ENCODE results near the gene TRAF3IP1. TPM values are rescaled to one million over a fixed set of nuclear protein-coding genes. Genes with fewer than 3 reads are reported as not detected.
A peak's percentile ranks its signal among the peaks of the same experiment; 100 is the strongest.

Gene TRAF3IP1
- total and polyA plus RNA-seq, 2 of the 13 experiments (the other 11 are each of a cell fraction or from before 2014, with no cell fraction given), result 4.1 to 12.9 TPM

DNA sequence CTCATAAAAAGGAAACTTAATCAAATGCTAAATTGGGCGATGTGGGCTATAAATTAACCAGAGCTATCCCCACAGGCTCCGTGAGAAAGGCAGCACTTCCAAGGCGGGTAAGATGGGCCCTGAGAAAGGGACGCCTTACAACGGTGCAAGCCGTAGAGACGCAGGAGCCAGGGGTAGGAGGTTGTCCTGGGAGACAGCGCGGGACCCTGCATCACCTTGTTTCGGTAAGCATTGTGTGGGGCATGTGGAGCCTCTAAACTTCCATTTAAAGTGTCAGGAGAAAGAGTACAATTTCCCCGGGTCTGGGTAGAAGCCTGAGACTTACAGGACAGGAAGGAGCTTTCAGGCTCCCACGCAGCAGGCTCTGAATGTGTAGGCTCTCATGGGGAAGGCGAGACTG is 30.7 kb upstream of the TRAF3IP1 start:
- Histone ChIP-seq H3K4me1 (ENCODE audit: insufficient read depth, low read length) (peaks cover 63% of the 10 kb centered on the region), H3K36me3 (replicated peaks in 1 of 2; ENCODE audit: control insufficient read depth in 1 of 2, insufficient read depth in 2 of 2, low read length in 2 of 2) (no peaks in the 10 kb centered on the region), H2AFZ (ENCODE audit: low read length) (no peak overlapping the region), H3K27me3 (ENCODE audit: control insufficient read depth in 1 of 2, insufficient read depth in 2 of 2, low read length in 2 of 2) (no peaks in the 10 kb centered on the region; a peak in 1 of 5 replicates), H3K27ac (ENCODE audit: extremely low read length, insufficient read depth, low read length) (peak overlapping the region; percentile 99), H3K4me2 (ENCODE audit: low read depth, low read length) (peak overlapping the region; percentile 95), H3K79me2 (ENCODE audit: insufficient read depth, low read length) (peaks cover 36% of the 10 kb centered on the region), H3K4me3 (replicated peaks in 1 of 3; ENCODE audit: insufficient read depth in 1 of 3, low read depth in 2 of 3, low read length in 3 of 3) (peak overlapping the region; percentile 60 to 99 (median 65)), H3K9ac (ENCODE audit: insufficient read depth, low read depth, low read length) (peak overlapping the region; percentile 99), H3K9me3 (ENCODE audit: low read length) (no peaks in the 10 kb centered on the region), H4K20me1 (ENCODE audit: insufficient read depth, low read length) (peaks cover 4% of the 10 kb centered on the region; the same call in 1 of the 2 replicates)
- no TSS peak for BruUV-seq (replicated peaks)
- in situ Hi-C loops (cut with HindIII; ENCODE audit: extremely low pct_ligation_motif_present, low pct_unique_long_range_greater_than_20kb), result no loop called here
- DNase-seq (ENCODE audit: low spot score) (no peak), ATAC-seq (no peak), FAIRE-seq (no peak)
- 27% methylated on average over 13 of the region's 13 CpGs for WGBS (ENCODE audit: low lambda C conversion rate)
- ChIA-PET CTCF (ENCODE audit: low intra/inter-chr PET ratio, low total read pairs) (interaction anchor here (1.1 to 1.5 kb wide), 2 partner anchors 16 to 26 kb away, joined by 3 to 4 read pairs; no protein-coding TSS in a partner anchor), POLR2A (interaction anchor here (0.9 to 7.3 kb wide), 9 partner anchors 8 to 86 kb away, joined by 3 to 44 read pairs (median 7); partner anchors contain the start of genes HES6 and ILKAP)
- intact Hi-C loops (cut with micrococcal nuclease; ENCODE audit: unreplicated experiment), result loop anchor here (5.0 kb wide), 2 partner anchors 33 to 227 kb away; partner anchors contain the start of genes SCLY and TRAF3IP1
- TF ChIP-seq TP53 (CRISPR knock-in tag; conservative IDR thresholded peaks at IDR 0.05) (no peak), ZNF292 (CRISPR knock-in tag; IDR thresholded peaks at IDR 0.05; ENCODE audit: borderline replicate concordance, low read depth) (peak; percentile 1; the same call in 1 of the 2 replicates), SIN3A (IDR thresholded peaks at IDR 0.05; ENCODE audit: borderline replicate concordance, low read depth, low read length) (no peak), ZNF782 (CRISPR knock-in tag; IDR thresholded peaks at IDR 0.05; ENCODE audit: borderline replicate concordance) (no peak), KAT8 (CRISPR knock-in tag; IDR thresholded peaks at IDR 0.05) (0 out of 2 replicates have a peak, but pooled peaks have one; percentile 1), ZNF501 (CRISPR knock-in tag; IDR thresholded peaks at IDR 0.05) (peak; percentile 3; the same call in 1 of the 2 replicates), KLF9 (CRISPR knock-in tag; IDR thresholded peaks at IDR 0.05; ENCODE audit: low read depth) (no peak), FLYWCH1 (CRISPR knock-in tag; IDR thresholded peaks at IDR 0.05) (0 out of 2 replicates have a peak, but pooled peaks have one; percentile 65), SALL2 (CRISPR knock-in tag; IDR thresholded peaks at IDR 0.05) (no peak), ZNF350 (CRISPR knock-in tag; IDR thresholded peaks at IDR 0.05; ENCODE audit: borderline replicate concordance, low read depth) (no peak; the same call in 1 of the 2 replicates), BHLHE40 (IDR thresholded peaks at IDR 0.05; ENCODE audit: low read length) (no peak), ZNF451 (CRISPR knock-in tag; IDR thresholded peaks at IDR 0.05) (0 out of 2 replicates have a peak, but pooled peaks have one; percentile 5), HDAC1 (CRISPR knock-in tag; IDR thresholded peaks at IDR 0.05) (0 out of 2 replicates have a peak, but pooled peaks have one; percentile 11)
- TF ChIP-seq, protein P1, sequence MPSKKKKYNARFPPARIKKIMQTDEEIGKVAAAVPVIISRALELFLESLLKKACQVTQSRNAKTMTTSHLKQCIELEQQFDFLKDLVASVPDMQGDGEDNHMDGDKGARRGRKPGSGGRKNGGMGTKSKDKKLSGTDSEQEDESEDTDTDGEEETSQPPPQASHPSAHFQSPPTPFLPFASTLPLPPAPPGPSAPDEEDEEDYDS (CRISPR knock-in tag; IDR thresholded peaks at IDR 0.05), result no peak
- TF ChIP-seq, protein P2, sequence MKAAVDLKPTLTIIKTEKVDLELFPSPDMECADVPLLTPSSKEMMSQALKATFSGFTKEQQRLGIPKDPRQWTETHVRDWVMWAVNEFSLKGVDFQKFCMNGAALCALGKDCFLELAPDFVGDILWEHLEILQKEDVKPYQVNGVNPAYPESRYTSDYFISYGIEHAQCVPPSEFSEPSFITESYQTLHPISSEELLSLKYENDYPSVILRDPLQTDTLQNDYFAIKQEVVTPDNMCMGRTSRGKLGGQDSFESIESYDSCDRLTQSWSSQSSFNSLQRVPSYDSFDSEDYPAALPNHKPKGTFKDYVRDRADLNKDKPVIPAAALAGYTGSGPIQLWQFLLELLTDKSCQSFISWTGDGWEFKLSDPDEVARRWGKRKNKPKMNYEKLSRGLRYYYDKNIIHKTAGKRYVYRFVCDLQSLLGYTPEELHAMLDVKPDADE (CRISPR knock-in tag; IDR thresholded peaks at IDR 0.05), result no peak
- TF ChIP-seq, protein P3, sequence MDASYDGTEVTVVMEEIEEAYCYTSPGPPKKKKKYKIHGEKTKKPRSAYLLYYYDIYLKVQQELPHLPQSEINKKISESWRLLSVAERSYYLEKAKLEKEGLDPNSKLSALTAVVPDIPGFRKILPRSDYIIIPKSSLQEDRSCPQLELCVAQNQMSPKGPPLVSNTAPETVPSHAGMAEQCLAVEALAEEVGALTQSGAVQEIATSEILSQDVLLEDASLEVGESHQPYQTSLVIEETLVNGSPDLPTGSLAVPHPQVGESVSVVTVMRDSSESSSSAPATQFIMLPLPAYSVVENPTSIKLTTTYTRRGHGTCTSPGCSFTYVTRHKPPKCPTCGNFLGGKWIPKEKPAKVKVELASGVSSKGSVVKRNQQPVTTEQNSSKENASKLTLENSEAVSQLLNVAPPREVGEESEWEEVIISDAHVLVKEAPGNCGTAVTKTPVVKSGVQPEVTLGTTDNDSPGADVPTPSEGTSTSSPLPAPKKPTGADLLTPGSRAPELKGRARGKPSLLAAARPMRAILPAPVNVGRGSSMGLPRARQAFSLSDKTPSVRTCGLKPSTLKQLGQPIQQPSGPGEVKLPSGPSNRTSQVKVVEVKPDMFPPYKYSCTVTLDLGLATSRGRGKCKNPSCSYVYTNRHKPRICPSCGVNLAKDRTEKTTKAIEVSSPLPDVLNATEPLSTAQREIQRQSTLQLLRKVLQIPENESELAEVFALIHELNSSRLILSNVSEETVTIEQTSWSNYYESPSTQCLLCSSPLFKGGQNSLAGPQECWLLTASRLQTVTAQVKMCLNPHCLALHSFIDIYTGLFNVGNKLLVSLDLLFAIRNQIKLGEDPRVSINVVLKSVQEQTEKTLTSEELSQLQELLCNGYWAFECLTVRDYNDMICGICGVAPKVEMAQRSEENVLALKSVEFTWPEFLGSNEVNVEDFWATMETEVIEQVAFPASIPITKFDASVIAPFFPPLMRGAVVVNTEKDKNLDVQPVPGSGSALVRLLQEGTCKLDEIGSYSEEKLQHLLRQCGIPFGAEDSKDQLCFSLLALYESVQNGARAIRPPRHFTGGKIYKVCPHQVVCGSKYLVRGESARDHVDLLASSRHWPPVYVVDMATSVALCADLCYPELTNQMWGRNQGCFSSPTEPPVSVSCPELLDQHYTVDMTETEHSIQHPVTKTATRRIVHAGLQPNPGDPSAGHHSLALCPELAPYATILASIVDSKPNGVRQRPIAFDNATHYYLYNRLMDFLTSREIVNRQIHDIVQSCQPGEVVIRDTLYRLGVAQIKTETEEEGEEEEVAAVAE (CRISPR knock-in tag; IDR thresholded peaks at IDR 0.05; ENCODE audit: borderline replicate concordance), result no peak
- TF ChIP-seq, protein P4, sequence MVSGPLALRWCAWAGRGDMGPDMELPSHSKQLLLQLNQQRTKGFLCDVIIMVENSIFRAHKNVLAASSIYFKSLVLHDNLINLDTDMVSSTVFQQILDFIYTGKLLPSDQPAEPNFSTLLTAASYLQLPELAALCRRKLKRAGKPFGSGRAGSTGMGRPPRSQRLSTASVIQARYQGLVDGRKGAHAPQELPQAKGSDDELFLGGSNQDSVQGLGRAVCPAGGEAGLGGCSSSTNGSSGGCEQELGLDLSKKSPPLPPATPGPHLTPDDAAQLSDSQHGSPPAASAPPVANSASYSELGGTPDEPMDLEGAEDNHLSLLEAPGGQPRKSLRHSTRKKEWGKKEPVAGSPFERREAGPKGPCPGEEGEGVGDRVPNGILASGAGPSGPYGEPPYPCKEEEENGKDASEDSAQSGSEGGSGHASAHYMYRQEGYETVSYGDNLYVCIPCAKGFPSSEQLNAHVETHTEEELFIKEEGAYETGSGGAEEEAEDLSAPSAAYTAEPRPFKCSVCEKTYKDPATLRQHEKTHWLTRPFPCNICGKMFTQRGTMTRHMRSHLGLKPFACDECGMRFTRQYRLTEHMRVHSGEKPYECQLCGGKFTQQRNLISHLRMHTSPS (CRISPR knock-in tag; IDR thresholded peaks at IDR 0.05; ENCODE audit: low read depth), result 0 out of 2 replicates have a peak, but pooled peaks have one; percentile 4
